Mucosa of descending colon (tissue), 3 donors: ENCODE data around the gene CEACAM18. TPM values are rescaled to one million over a fixed set of nuclear protein-coding genes. Genes with fewer than 3 reads are reported as not detected.

Source experiments
- ATAC-seq: fragments of 200-7000 bp; cut with Tn5 transposase; one replicate; pipeline ENCODE4 v1.9.1; 2020; ENCODE audit warnings: mild to moderate bottlenecking, moderate library complexity
- DNase-seq, 3 donors: peaks; one replicate each; pipeline ENCODE4 v3.0.0-alpha.2; 2020
- H3K36me3 ChIP-seq: fragments of 200-600 bp; one replicate; pipeline ENCODE4 v1.8.0; 2021; ENCODE audit warnings: low read depth, mild to moderate bottlenecking
- H3K4me1 ChIP-seq: fragments of 200-600 bp; one replicate; pipeline ENCODE4 v1.8.0; 2021; ENCODE audit warnings: low read depth, mild to moderate bottlenecking
- H3K4me3 ChIP-seq: fragments of 200-600 bp; one replicate; pipeline ENCODE4 v1.8.0; 2021; ENCODE audit warnings: mild to moderate bottlenecking
- H3K9me3 ChIP-seq: fragments of 200-600 bp; one replicate; pipeline ENCODE4 v1.8.0; 2021; ENCODE audit warnings: mild to moderate bottlenecking
- CTCF ChIP-seq: fragments of 200-600 bp; IDR thresholded peaks from one replicate; pipeline ENCODE4 v1.8.0; 2022; ENCODE audit warnings: antibody characterized with exemption, mild to moderate bottlenecking
- intact Hi-C, 2 donors: fragments of 100-400 bp; cut with DNase I in 1 of 2; cut with micrococcal nuclease in 1 of 2; formaldehyde crosslinking; loops; one replicate each; pipeline versions ENCODE4 v1.11.0 to v1.11.1; 2022; cut with DNase I, micrococcal nuclease
- total RNA-seq, 3 donors: library from RNA; stranded (reverse); fragmentation: NEBNext Ultra II Directional in 2 of 3; extraction: Animal tissue kit (Norgen Biotek cat#: 25700) in 2 of 3; gene quantifications; one replicate each; pipeline versions ENCODE4 v1.2.1 to v1.2.4, GENCODE V29; 2021 to 2023
- donor health status: DM: no; HTN: no; CAD: no; lungs with moderate emphysema.
- donor health status: DM: no; HTN: no; CAD: no.
- donor health status: DM: no; HTN: yes; CAD: no.

CEACAM18 gene
- total RNA-seq, 3 donors from 2014 or later, result 0.58 TPM; not detected in 2

GRCh38 chr19:51507640-51508058 is 29.3 kb downstream of the CEACAM18 start:
- no peaks in the 10 kb centered on the region for H3K9me3 ChIP-seq
- no peak for TF ChIP-seq CTCF
- ATAC-seq (no peak), DNase-seq (no peak)
- H3K4me1 ChIP-seq, result no peaks in the 10 kb centered on the region
- intact Hi-C loops, result no loop called here
- H3K4me3 ChIP-seq, result no peak overlapping the region
- no peaks in the 10 kb centered on the region for H3K36me3 ChIP-seq

- intact Hi-C loops, result no loop called here
- no peaks in the 10 kb centered on the region for H3K36me3 ChIP-seq
- H3K4me3 ChIP-seq, result no peak overlapping the region
- H3K9me3 ChIP-seq, result no peaks in the 10 kb centered on the region
- TF ChIP-seq CTCF, result no peak
- no peaks in the 10 kb centered on the region for H3K4me1 ChIP-seq
- ATAC-seq, result peak; percentile 23
- DNase-seq, result no peak
Observed at GRCh38 chr19:51508059-51508733, 29.9 kb downstream of the CEACAM18 start.

- intact Hi-C loops, result no loop called here
- ATAC-seq (no peak), DNase-seq (no peak)
- no peaks in the 10 kb centered on the region for H3K4me1 ChIP-seq
- H3K36me3 ChIP-seq, result no peaks in the 10 kb centered on the region
- no peak for TF ChIP-seq CTCF
- no peaks in the 10 kb centered on the region for H3K9me3 ChIP-seq
- no peak overlapping the region for H3K4me3 ChIP-seq
Observed at GRCh38 chr19:51509823-51510660, 31.7 kb downstream of the CEACAM18 start.

- Histone ChIP-seq H3K9me3 (no peaks in the 10 kb centered on the region), H3K4me1 (no peaks in the 10 kb centered on the region), H3K36me3 (no peaks in the 10 kb centered on the region), H3K4me3 (no peak overlapping the region)
- intact Hi-C loops, result no loop called here
- no peak for TF ChIP-seq CTCF
- DNase-seq (no peak), ATAC-seq (no peak)
Observed at GRCh38 chr19:51511353-51511752, 33.0 kb downstream of the CEACAM18 start.

GRCh38 chr19:51513968-51514367 is 35.6 kb downstream of the CEACAM18 start:
- Histone ChIP-seq H3K9me3 (no peaks in the 10 kb centered on the region), H3K4me1 (no peaks in the 10 kb centered on the region), H3K36me3 (no peaks in the 10 kb centered on the region), H3K4me3 (no peak overlapping the region)
- DNase-seq (no peak), ATAC-seq (no peak)
- intact Hi-C loops, result no loop called here
- TF ChIP-seq CTCF, result no peak
